H1 (cell line): Measurements from ENCODE around the gene TUBAL3. TPM values are rescaled to one million over a fixed set of nuclear protein-coding genes. Genes with fewer than 3 reads are reported as not detected.

Experiments
- MAFK ChIP-seq: IDR thresholded peaks from 2 replicates; pipeline ENCODE4 v1.6.1; 2012; ENCODE audit warnings: low read depth, mild to moderate bottlenecking, improper control_type of control experiment, low read length
- POLR2AphosphoS5 ChIP-seq: IDR thresholded peaks from 2 replicates; pipeline ENCODE4 v1.6.1; 2011; ENCODE audit warnings: low read depth, low read length
- POU5F1 ChIP-seq: IDR thresholded peaks from 2 replicates; pipeline ENCODE4 v1.6.1; 2011; ENCODE audit warnings: low read depth, mild to moderate bottlenecking, low read length, moderate library complexity
- RXRA ChIP-seq: IDR thresholded peaks from 2 replicates; pipeline ENCODE4 v1.6.1; 2011; ENCODE audit warnings: low read depth, mild to moderate bottlenecking, low read length, moderate library complexity; ENCODE audit not compliant: insufficient read depth
- SIX5 ChIP-seq: IDR thresholded peaks from 2 replicates; pipeline ENCODE4 v1.6.1; 2011; ENCODE audit warnings: mild to moderate bottlenecking, low read depth, low read length
- TBP ChIP-seq: IDR thresholded peaks from 2 replicates; pipeline ENCODE4 v1.6.1; 2011; ENCODE audit warnings: low read depth, low read length, improper control_type of control experiment
- polyA plus RNA-seq, 7 experiments: library from polyadenylated mRNA; depleted of rRNA in 3 of 7; stranded (reverse) in 5 of 7; unstranded in 2 of 7; fragments of >200 nt in 5 of 7; fragments of 200-250 nt in 2 of 7; gene quantifications; 1 replicate in 5 of 7; 2 replicates in 1 of 7; 4 replicates in 1 of 7; pipeline versions ENCODE4 v1.2.1 to v1.2.3, GENCODE V29; 2011 to 2013; ENCODE audit warnings: missing spikeins in 2 of 7, mixed read lengths in 2 of 7
- total RNA-seq: library from RNA; stranded (reverse); fragmentation: NEBNext Ultra II Directional; extraction: Animal tissue kit (Norgen Biotek cat#: 25700); gene quantifications from 2 replicates; pipeline ENCODE4 v1.2.1, GENCODE V29; 2021

TUBAL3 gene
- total and polyA plus RNA-seq, 2 of the 8 experiments (the other 6 are each of a cell fraction or from before 2014, with no cell fraction given), result 0.17 TPM; not detected in 1

- TF ChIP-seq RXRA (no peak), TBP (no peak), POU5F1 (no peak), POLR2AphosphoS5 (no peak), SIX5 (no peak), MAFK (no peak)
Measured at GRCh38 chr10:5343979-5344378, 60.6 kb downstream of the TUBAL3 start (continued).
